Neural cell (in vitro differentiated cells): ENCODE measurements around the gene NR1D1. TPM values are rescaled to one million over a fixed set of nuclear protein-coding genes. Genes with fewer than 3 reads are reported as not detected.

ENCODE experiments used
- H2AFZ ChIP-seq: fragments of 200-600, 300-800 bp; sonication (generic), shearing (Covaris generic); 2 replicates; pipeline ENCODE4 v1.6.0; 2014; ENCODE audit warnings: low read depth, mild to moderate bottlenecking, antibody characterized with exemption, low read length, moderate library complexity
- H3F3A ChIP-seq: fragments of 200-600 bp; shearing (Covaris generic); 2 replicates; pipeline ENCODE4 v1.6.1; 2016; ENCODE audit warnings: mild to moderate bottlenecking, moderate library complexity, mixed read lengths, antibody characterized with exemption, low read length; ENCODE audit not compliant: insufficient read depth, poor library complexity, severe bottlenecking
- H3K27ac ChIP-seq: fragments of 200-600, 300-800 bp; sonication (generic), shearing (Covaris generic); 2 replicates; pipeline ENCODE4 v1.5.1; 2014; ENCODE audit warnings: mild to moderate bottlenecking, low read length, moderate library complexity
- H3K27me3 ChIP-seq: fragments of 300-800, 200-600 bp; sonication (generic), shearing (Covaris generic); 2 replicates; pipeline ENCODE4 v1.6.0; 2014; ENCODE audit warnings: mild to moderate bottlenecking, low read depth, low read length, moderate library complexity; ENCODE audit not compliant: insufficient read depth
- H3K36me3 ChIP-seq: fragments of 300-800, 200-600 bp; sonication (generic), shearing (Covaris generic); 2 replicates; pipeline ENCODE4 v1.5.1; 2014; ENCODE audit warnings: mild to moderate bottlenecking, antibody characterized with exemption, low read length, moderate library complexity; ENCODE audit not compliant: insufficient read depth
- H3K4me2 ChIP-seq: fragments of 300-800, 200-600 bp; sonication (generic), shearing (Covaris generic); 2 replicates; pipeline ENCODE4 v1.6.0; 2014; ENCODE audit warnings: mild to moderate bottlenecking, low read length
- H3K4me3 ChIP-seq: fragments of 300-800, 200-600 bp; sonication (generic), shearing (Covaris generic); 2 replicates; pipeline ENCODE4 v1.5.1; 2014; ENCODE audit warnings: mild to moderate bottlenecking, low read length, moderate library complexity
- H3K79me2 ChIP-seq: fragments of 200-600 bp; shearing (Covaris generic); replicated peaks from 2 replicates; pipeline ENCODE4 v1.6.0; 2014; ENCODE audit warnings: mild to moderate bottlenecking, low read length, moderate library complexity; ENCODE audit not compliant: insufficient read depth
- H3K9ac ChIP-seq: fragments of 300-800, 200-600 bp; sonication (generic), shearing (Covaris generic); 2 replicates; pipeline ENCODE4 v1.6.1; 2016; ENCODE audit warnings: mild to moderate bottlenecking, low read length, mixed read lengths
- H3K9me2 ChIP-seq: fragments of 200-600 bp; shearing (Covaris generic); 2 replicates; pipeline ENCODE4 v1.6.1; 2016; ENCODE audit warnings: mild to moderate bottlenecking, low read length, mixed read lengths; ENCODE audit not compliant: insufficient read depth
- H3K9me3 ChIP-seq: fragments of 200-600, 300-800 bp; sonication (generic), shearing (Covaris generic); 2 replicates; pipeline ENCODE4 v1.6.1; 2016; ENCODE audit warnings: mild to moderate bottlenecking, mixed run types, low read length, moderate library complexity, mixed read lengths
- H4K20me1 ChIP-seq: fragments of 200-600 bp; shearing (Covaris generic); 2 replicates; pipeline ENCODE4 v1.6.1; 2016; ENCODE audit warnings: mild to moderate bottlenecking, mixed run types; ENCODE audit not compliant: insufficient read depth
- CTCF ChIP-seq: fragments of 450-650 bp; IDR thresholded peaks from 2 replicates; pipeline ENCODE4 v1.5.1; 2014; ENCODE audit warnings: antibody characterized with exemption, mild to moderate bottlenecking, moderate library complexity; ENCODE audit not compliant: poor library complexity, severe bottlenecking
- EP300 ChIP-seq: fragments of 450-650 bp; conservative IDR thresholded peaks from 2 replicates; pipeline ENCODE4 v1.6.1; 2014; ENCODE audit warnings: antibody characterized with exemption, mild to moderate bottlenecking, moderate library complexity; ENCODE audit not compliant: poor library complexity, severe bottlenecking
- EZH2 ChIP-seq: fragments of 200-600, 300-800 bp; shearing (Covaris generic), sonication (generic); IDR thresholded peaks from 2 replicates; pipeline ENCODE4 v1.6.1; 2014; ENCODE audit warnings: antibody characterized with exemption, low read length, borderline replicate concordance, mild to moderate bottlenecking; ENCODE audit not compliant: insufficient read depth, poor library complexity, severe bottlenecking
- MXI1 ChIP-seq: fragments of 450-650 bp; conservative IDR thresholded peaks from 2 replicates; pipeline ENCODE4 v1.6.1; 2014; ENCODE audit warnings: antibody characterized with exemption, mild to moderate bottlenecking; ENCODE audit not compliant: poor library complexity, severe bottlenecking
- POLR2AphosphoS5 ChIP-seq: IDR thresholded peaks from 2 replicates; pipeline ENCODE4 v1.6.1; 2012
- RAD21 ChIP-seq: fragments of 450-650 bp; conservative IDR thresholded peaks from 2 replicates; pipeline ENCODE4 v1.6.1; 2014; ENCODE audit warnings: antibody characterized with exemption, mild to moderate bottlenecking, moderate library complexity
- SMC3 ChIP-seq: fragments of 450-650 bp; conservative IDR thresholded peaks from 2 replicates; pipeline ENCODE4 v1.6.1; 2014; ENCODE audit warnings: antibody characterized with exemption, mild to moderate bottlenecking, moderate library complexity; ENCODE audit not compliant: poor library complexity
- TAF1 ChIP-seq: IDR thresholded peaks from 2 replicates; pipeline ENCODE4 v1.6.1; 2012; ENCODE audit warnings: low read depth
- polyA plus RNA-seq: library from polyadenylated mRNA; depleted of rRNA; stranded (reverse); fragments of >200 nt; gene quantifications from 2 replicates; pipeline ENCODE4 v1.2.3, GENCODE V29; 2014

NR1D1 gene
- polyA plus RNA-seq, 1 donor from 2014 or later: 0.73 TPM

GRCh38 chr17:40112191-40112711 is 11.9 kb upstream of the NR1D1 start:
- TF ChIP-seq EP300 (no peak), RAD21 (no peak), CTCF (no peak), TAF1 (no peak)
- Histone ChIP-seq H2AFZ (no peak overlapping the region), H3K9ac (peak overlapping the region; percentile 33)

GRCh38 chr17:40111221-40112128 is 11.1 kb upstream of the NR1D1 start:
- no peak overlapping the region for H3K4me3 ChIP-seq
- no peak overlapping the region for H3K4me2 ChIP-seq
- H3F3A ChIP-seq: no peaks in the 10 kb centered on the region
- H3K27me3 ChIP-seq: no peaks in the 10 kb centered on the region
- no peak for TF ChIP-seq POLR2AphosphoS5
- TF ChIP-seq EZH2: no peak
- TF ChIP-seq MXI1: no peak
- peak; percentile 80 for TF ChIP-seq RAD21
- no peak for TF ChIP-seq TAF1
- no peak for TF ChIP-seq EP300
- peak; percentile 87 for TF ChIP-seq CTCF
- peak; percentile 77 for TF ChIP-seq SMC3
- H3K79me2 ChIP-seq: no peaks in the 10 kb centered on the region
- H3K9me3 ChIP-seq: no peaks in the 10 kb centered on the region
- no peaks in the 10 kb centered on the region for H4K20me1 ChIP-seq
- H3K36me3 ChIP-seq: no peaks in the 10 kb centered on the region
- H3K27ac ChIP-seq: no peak overlapping the region
- H3K9ac ChIP-seq: peak overlapping the region; percentile 33
- no peak overlapping the region for H2AFZ ChIP-seq
- no peaks in the 10 kb centered on the region for H3K9me2 ChIP-seq

More at GRCh38 chr17:40112191-40112711, 11.9 kb upstream of the NR1D1 start:
- Histone ChIP-seq H4K20me1 (no peaks in the 10 kb centered on the region), H3K36me3 (no peaks in the 10 kb centered on the region), H3K4me2 (no peak overlapping the region), H3F3A (no peaks in the 10 kb centered on the region), H3K27me3 (no peaks in the 10 kb centered on the region), H3K9me3 (no peaks in the 10 kb centered on the region), H3K4me3 (no peak overlapping the region), H3K9me2 (no peaks in the 10 kb centered on the region), H3K27ac (no peak overlapping the region), H3K79me2 (no peaks in the 10 kb centered on the region)
